H1 (cell line): Measurements from ENCODE around the gene ANLN. TPM values are rescaled to one million over a fixed set of nuclear protein-coding genes. Genes with fewer than 3 reads are reported as not detected.

ENCODE experiments used
- CTCF ChIA-PET: fragments of 300-600 bp; sonication (Branson Sonifier 250); formaldehyde crosslinking; loops from one replicate; lab custom pipeline; 2021; ENCODE audit not compliant: partially characterized antibody; lab: Charles Lee
- POLR2A ChIA-PET: fragments of 300-600 bp; sonication (Branson Sonifier 250); formaldehyde crosslinking; loops from one replicate; lab custom pipeline; 2021; ENCODE audit warnings: inconsistent platforms; ENCODE audit not compliant: partially characterized antibody; lab: Charles Lee
- DNase-seq, 2 experiments: peaks; one replicate each; pipeline versions ENCODE4 v3.0.0 to v3.0.0-alpha.2; 2010 to 2022; ENCODE audit warnings: low spot score in 2 of 2, low read depth in 1 of 2, mixed read lengths in 1 of 2
- FAIRE-seq: peaks from 2 replicates; lab custom pipeline; 2011; peaks lifted over from hg19 to GRCh38; lab: Jason Lieb, UNC
- H2AFZ ChIP-seq: 2 replicates; pipeline ENCODE4 v1.8.1; 2012; ENCODE audit warnings: low read length, inconsistent platforms
- H2AK5ac ChIP-seq: 2 replicates; pipeline ENCODE4 v1.6.1; 2013; ENCODE audit warnings: low read depth, low read length
- H2BK120ac ChIP-seq: replicated peaks from 2 replicates; pipeline ENCODE3; 2013; ENCODE audit warnings: low read depth, low read length, inconsistent platforms
- H2BK12ac ChIP-seq: 2 replicates; pipeline ENCODE4 v1.6.1; 2013; ENCODE audit warnings: low read depth, low read length
- H2BK15ac ChIP-seq: 2 replicates; pipeline ENCODE4 v1.6.1; 2013; ENCODE audit warnings: low read length
- H2BK20ac ChIP-seq: 2 replicates; pipeline ENCODE4 v1.6.1; 2013; ENCODE audit warnings: low read length
- H2BK5ac ChIP-seq: 2 replicates; pipeline ENCODE4 v1.6.1; 2013; ENCODE audit warnings: low read depth, low read length
- H3K14ac ChIP-seq: 2 replicates; pipeline ENCODE4 v1.6.1; 2013; ENCODE audit warnings: inconsistent platforms; ENCODE audit not compliant: insufficient read length
- H3K18ac ChIP-seq: 2 replicates; pipeline ENCODE4 v1.6.1; 2013; ENCODE audit warnings: low read length; ENCODE audit errors: extremely low read depth
- H3K23ac ChIP-seq: 2 replicates; pipeline ENCODE4 v1.6.1; 2013; ENCODE audit warnings: inconsistent platforms; ENCODE audit not compliant: insufficient read length
- H3K23me2 ChIP-seq: 2 replicates; pipeline ENCODE4 v1.6.1; 2013; ENCODE audit warnings: low read depth, low read length
- H3K27ac ChIP-seq: 2 replicates; pipeline ENCODE4 v1.6.1; 2011; ENCODE audit warnings: low read depth, low read length, inconsistent platforms
- H3K27me3 ChIP-seq, 4 experiments: replicated peaks in 1 of 4; 1 replicate in 1 of 4; 2 replicates in 3 of 4; pipeline versions ENCODE4 v1.6.1 to v1.8.1; 2011 to 2013; ENCODE audit warnings: low read length in 3 of 4, mild to moderate bottlenecking in 3 of 4, inconsistent platforms in 2 of 4, mixed read lengths in 2 of 4, moderate library complexity in 1 of 4; ENCODE audit not compliant: control insufficient read depth in 3 of 4, insufficient read depth in 3 of 4; ENCODE audit errors: extremely low read depth in 1 of 4
- H3K36me3 ChIP-seq, 4 experiments: 2 replicates each; pipeline versions ENCODE4 v1.6.1 to v1.8.1; 2011 to 2013; ENCODE audit warnings: mild to moderate bottlenecking in 4 of 4, low read length in 3 of 4, moderate library complexity in 2 of 4, control low read depth in 1 of 4, inconsistent platforms in 1 of 4; ENCODE audit not compliant: insufficient read depth in 4 of 4, control insufficient read depth in 2 of 4
- H3K4ac ChIP-seq: replicated peaks from 2 replicates; pipeline ENCODE3; 2013; ENCODE audit warnings: low read length, low read depth, mixed read lengths, inconsistent platforms; ENCODE audit not compliant: insufficient read length
- H3K4me1 ChIP-seq, 4 experiments: replicated peaks in 1 of 4; 1 replicate in 1 of 4; 2 replicates in 3 of 4; pipeline versions ENCODE4 v1.6.1 to v1.8.1; 2011 to 2013; ENCODE audit warnings: low read length in 3 of 4, inconsistent platforms in 2 of 4, mixed read lengths in 1 of 4; ENCODE audit not compliant: insufficient read depth in 4 of 4, control insufficient read depth in 3 of 4
- H3K4me2 ChIP-seq, 2 experiments: 2 replicates each; pipeline versions ENCODE4 v1.6.1 to v1.8.1; 2011 to 2013; ENCODE audit warnings: low read depth in 2 of 2, low read length in 2 of 2, control low read depth in 1 of 2, inconsistent platforms in 1 of 2, mild to moderate bottlenecking in 1 of 2; ENCODE audit not compliant: insufficient read depth in 1 of 2
- H3K4me3 ChIP-seq, 4 experiments: fragments of 200-600, 300-600 bp in 1 of 4; sonication (generic), shearing (Covaris generic), sonication (Bioruptor Twin) in 1 of 4; 2 replicates each; pipeline versions ENCODE4 v1.5.1 to v1.8.1; 2011 to 2016; ENCODE audit warnings: low read length in 4 of 4, low read depth in 3 of 4, control low read depth in 2 of 4, inconsistent platforms in 2 of 4, mild to moderate bottlenecking in 2 of 4, mixed read lengths in 1 of 4, moderate library complexity in 1 of 4; ENCODE audit not compliant: insufficient read depth in 2 of 4; ENCODE audit errors: extremely low read depth in 1 of 4
- H3K56ac ChIP-seq: replicated peaks from 2 replicates; pipeline ENCODE3; 2013; ENCODE audit warnings: low read depth, mild to moderate bottlenecking, mixed read lengths, low read length, inconsistent platforms; ENCODE audit not compliant: insufficient read length
- H3K79me1 ChIP-seq: 2 replicates; pipeline ENCODE4 v1.6.1; 2013; ENCODE audit warnings: low read depth, low read length, control low read depth
- H3K79me2 ChIP-seq, 2 experiments: 2 replicates each; pipeline versions ENCODE4 v1.6.1 to v1.8.1; 2012 to 2013; ENCODE audit warnings: low read length in 2 of 2, mild to moderate bottlenecking in 2 of 2, inconsistent platforms in 1 of 2; ENCODE audit not compliant: insufficient read depth in 2 of 2, control insufficient read depth in 1 of 2
- H3K9ac ChIP-seq, 4 experiments: replicated peaks in 1 of 4; 1 replicate in 1 of 4; 2 replicates in 3 of 4; pipeline versions ENCODE4 v1.6.1 to v1.8.1; 2011 to 2013; ENCODE audit warnings: low read depth in 3 of 4, low read length in 3 of 4, control low read depth in 2 of 4, mild to moderate bottlenecking in 2 of 4, moderate library complexity in 2 of 4, inconsistent platforms in 1 of 4; ENCODE audit errors: extremely low read depth in 1 of 4
- H3K9me3 ChIP-seq, 2 experiments: 2 replicates each; pipeline versions ENCODE4 v1.6.1 to v1.8.1; 2012 to 2013; ENCODE audit warnings: mild to moderate bottlenecking in 2 of 2, moderate library complexity in 2 of 2, control low read depth in 1 of 2, inconsistent platforms in 1 of 2, low read depth in 1 of 2, low read length in 1 of 2, mixed read lengths in 1 of 2; ENCODE audit not compliant: insufficient read depth in 2 of 2
- H4K20me1 ChIP-seq, 2 experiments: replicated peaks in 1 of 2; 2 replicates each; pipeline versions ENCODE3 to v1.8.1; 2011 to 2013; ENCODE audit warnings: inconsistent platforms in 2 of 2, low read length in 2 of 2, mild to moderate bottlenecking in 1 of 2; ENCODE audit not compliant: insufficient read depth in 2 of 2, control insufficient read depth in 1 of 2
- H4K5ac ChIP-seq: 2 replicates; pipeline ENCODE4 v1.6.1; 2013; ENCODE audit warnings: low read length, low read depth, mixed read lengths, inconsistent platforms; ENCODE audit not compliant: insufficient read length
- H4K8ac ChIP-seq: 2 replicates; pipeline ENCODE4 v1.8.0; 2013; ENCODE audit warnings: mild to moderate bottlenecking, moderate library complexity, low read length, inconsistent platforms; ENCODE audit not compliant: insufficient read depth; ENCODE audit errors: extremely low read depth
- H4K91ac ChIP-seq: replicated peaks from 2 replicates; pipeline ENCODE3; 2013; ENCODE audit warnings: low read length, mixed read lengths, inconsistent platforms; ENCODE audit not compliant: insufficient read length
- CBX8 ChIP-seq: fragments of 300-800, 300-1000 bp; sonication (generic); IDR thresholded peaks from 2 replicates; pipeline ENCODE4 v1.7.1; 2016; ENCODE audit warnings: low read depth, low read length, borderline replicate concordance
- CREB1 ChIP-seq: IDR thresholded peaks from 2 replicates; pipeline ENCODE4 v1.6.1; 2012; ENCODE audit warnings: inconsistent platforms
- EP300 ChIP-seq, 2 experiments: IDR thresholded peaks; 1 replicate in 1 of 2; 2 replicates in 1 of 2; pipeline ENCODE4 v1.6.1; 2011 to 2012; ENCODE audit warnings: low read depth in 2 of 2, low read length in 2 of 2, mild to moderate bottlenecking in 2 of 2, borderline replicate concordance in 1 of 2, inconsistent platforms in 1 of 2, moderate library complexity in 1 of 2
- GABPA ChIP-seq: IDR thresholded peaks from 2 replicates; pipeline ENCODE4 v1.6.1; 2011; ENCODE audit warnings: mild to moderate bottlenecking, low read length, moderate library complexity, borderline replicate concordance; ENCODE audit not compliant: insufficient read depth
- HDAC2 ChIP-seq, 2 experiments: fragments of 300-600 bp in 1 of 2; sonication (generic) in 1 of 2; IDR thresholded peaks; 2 replicates each; pipeline ENCODE4 v1.6.1; 2011 to 2012; ENCODE audit warnings: low read depth in 2 of 2, low read length in 2 of 2, mild to moderate bottlenecking in 2 of 2, moderate library complexity in 2 of 2, borderline replicate concordance in 1 of 2, inconsistent platforms in 1 of 2
- SIRT6 ChIP-seq: IDR thresholded peaks from one replicate; pipeline ENCODE4 v1.7.1; 2012; ENCODE audit warnings: low read length, inconsistent platforms
- SP4 ChIP-seq: IDR thresholded peaks from 2 replicates; pipeline ENCODE4 v1.6.1; 2012; ENCODE audit warnings: low read length, inconsistent platforms
- WGBS, 2 experiments: shearing (Covaris generic) in 1 of 2; methylation state at CpG; one replicate each; pipeline versions ENCODE4 v1.1.6 to v1.1.7; 2013 to 2015; ENCODE audit warnings: low lambda C conversion rate in 2 of 2, mixed read lengths in 2 of 2, inconsistent platforms in 1 of 2, low coverage in 1 of 2, missing lambda C conversion rate in 1 of 2; ENCODE audit not compliant: insufficient replicate concordance in 2 of 2, insufficient coverage in 1 of 2, insufficient read length in 1 of 2; ENCODE audit errors: extremely low coverage in 1 of 2, missing lambda C conversion rate in 1 of 2; 5-methylcytosine and 5-hydroxymethylcytosine counted together
- polyA plus RNA-seq, 7 experiments: library from polyadenylated mRNA; depleted of rRNA in 3 of 7; stranded (reverse) in 5 of 7; unstranded in 2 of 7; fragments of >200 nt in 5 of 7; fragments of 200-250 nt in 2 of 7; gene quantifications; 1 replicate in 5 of 7; 2 replicates in 1 of 7; 4 replicates in 1 of 7; pipeline versions ENCODE4 v1.2.1 to v1.2.3, GENCODE V29; 2011 to 2013; ENCODE audit warnings: missing spikeins in 2 of 7, mixed read lengths in 2 of 7
- total RNA-seq: library from RNA; stranded (reverse); fragmentation: NEBNext Ultra II Directional; extraction: Animal tissue kit (Norgen Biotek cat#: 25700); gene quantifications from 2 replicates; pipeline ENCODE4 v1.2.1, GENCODE V29; 2021

ANLN gene
- total and polyA plus RNA-seq, 2 of the 8 experiments (the other 6 are each of a cell fraction or from before 2014, with no cell fraction given), result 18.5 to 90.1 TPM

DNA sequence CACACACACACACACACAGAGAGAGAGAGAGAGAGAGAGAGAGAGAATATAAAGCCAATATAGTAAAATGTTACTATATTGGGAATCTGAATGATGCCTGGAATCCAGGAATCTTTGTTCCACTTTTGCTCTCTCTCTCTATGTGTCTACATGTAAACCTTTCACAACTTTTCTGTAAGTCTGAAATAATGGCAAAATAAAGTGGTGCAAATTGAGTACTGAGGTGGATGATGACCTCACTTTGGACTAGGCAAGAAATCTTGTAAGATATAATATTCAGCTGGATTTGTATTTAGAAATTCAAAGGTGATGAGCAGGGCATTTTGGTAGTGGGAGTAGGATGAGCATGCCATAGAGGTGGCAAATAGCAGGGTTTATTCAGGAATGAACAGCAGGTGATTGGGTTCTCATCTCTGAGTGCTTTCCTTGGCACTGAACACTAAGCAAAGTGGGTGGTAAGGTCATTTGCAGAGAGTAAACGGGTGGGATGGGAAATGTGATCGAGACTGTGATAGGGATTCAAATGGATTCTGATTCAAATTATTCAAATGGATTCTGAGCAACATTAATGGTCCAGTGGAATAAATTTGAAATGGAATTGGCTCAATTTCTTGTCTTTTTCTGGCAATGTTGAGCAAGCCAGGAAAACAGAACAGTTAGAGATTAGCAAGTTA is 9.7 kb upstream of the ANLN start:
- Histone ChIP-seq H2BK15ac (no peak overlapping the region), H2BK20ac (no peak overlapping the region), H2AFZ (no peak overlapping the region), H2BK5ac (no peak overlapping the region), H3K23me2 (no peaks in the 10 kb centered on the region), H3K4me3 (no peak overlapping the region), H3K4me2 (no peak overlapping the region), H3K4ac (no peak overlapping the region), H3K9ac (no peak overlapping the region; a peak in 1 of 7 replicates), H3K56ac (no peak overlapping the region), H3K14ac (no peak overlapping the region), H3K18ac (no peak overlapping the region), H2AK5ac (no peak overlapping the region), H3K79me1 (no peaks in the 10 kb centered on the region), H4K5ac (no peak overlapping the region), H4K8ac (no peak overlapping the region), H2BK12ac (no peak overlapping the region), H3K4me1 (no peaks in the 10 kb centered on the region), H3K27ac (no peak overlapping the region), H4K91ac (no peak overlapping the region), H4K20me1 (no peaks in the 10 kb centered on the region), H3K9me3 (peaks cover 5 to 6% of the 10 kb centered on the region in 2 experiments; a peak in 3 of 4 replicates), H3K36me3 (no peaks in the 10 kb centered on the region), H2BK120ac (no peak overlapping the region), H3K27me3 (no peaks in the 10 kb centered on the region), H3K79me2 (no peaks in the 10 kb centered on the region), H3K23ac (no peak overlapping the region)
- no peak for FAIRE-seq
- no peak for TF ChIP-seq EP300 (IDR thresholded peaks at IDR 0.05; ENCODE audit: borderline replicate concordance in 1 of 2, low read depth in 2 of 2, low read length in 2 of 2)
- no peak for TF ChIP-seq SIRT6
- no peak for TF ChIP-seq CREB1
- no peak for TF ChIP-seq HDAC2 (IDR thresholded peaks at IDR 0.05; ENCODE audit: borderline replicate concordance in 1 of 2, low read depth in 2 of 2, low read length in 2 of 2)
- no peak for TF ChIP-seq CBX8
- TF ChIP-seq GABPA, result no peak
- TF ChIP-seq SP4, result no peak
- DNase-seq, result no peak
- POLR2A ChIA-PET, result no interaction called here
- CTCF ChIA-PET, result no interaction called here
- 75% methylated on average over 2 of the region's 2 CpGs; no CpG with 5 or more reads in 1 of the 2 experiments for WGBS, 2 experiments
